Peyer's patch (tissue), 4 donors: ENCODE measurements around the gene GPC6. TPM values are rescaled to one million over a fixed set of nuclear protein-coding genes. Genes with fewer than 3 reads are reported as not detected.

Experiments
- DNase-seq, 3 donors: peaks; one replicate each; pipeline ENCODE4 v3.0.0-alpha.2; 2017 to 2019
- H3K27ac ChIP-seq, 4 donors: fragments of 200-600 bp; sonication (generic); one replicate each; pipeline ENCODE4 v1.5.1; 2016 to 2019
- H3K27me3 ChIP-seq, 2 donors: fragments of 200-600 bp; sonication (generic); one replicate each; pipeline ENCODE4 v1.5.1; 2019
- H3K36me3 ChIP-seq, 3 donors: fragments of 200-600 bp; sonication (generic); one replicate each; pipeline ENCODE4 v1.5.1; 2016 to 2019
- H3K4me1 ChIP-seq, 4 donors: fragments of 200-600 bp; sonication (generic); one replicate each; pipeline ENCODE4 v1.5.1; 2016 to 2019
- H3K4me3 ChIP-seq, 4 donors: fragments of 200-600 bp; sonication (generic); 1 replicate in 3 of 4; 2 replicates in 1 of 4; pipeline ENCODE4 v1.5.1; 2016 to 2019; ENCODE audit warnings: mild to moderate bottlenecking in 1 of 4
- H3K9me3 ChIP-seq, 4 donors: fragments of 200-600 bp; sonication (generic); one replicate each; pipeline ENCODE4 v1.5.1; 2016 to 2019; ENCODE audit warnings: mild to moderate bottlenecking in 1 of 4
- POLR2A ChIP-seq, 2 donors: fragments of 450-650 bp; IDR thresholded peaks; one replicate each; pipeline ENCODE4 v1.5.1; 2017; ENCODE audit warnings: antibody characterized with exemption in 2 of 2, mild to moderate bottlenecking in 2 of 2, moderate library complexity in 2 of 2
- total RNA-seq, 4 donors: library from RNA; depleted of rRNA; stranded (reverse); fragments of >200 nt; gene quantifications; one replicate each; pipeline ENCODE4 v1.1.0, GENCODE V29; 2016
- TF ChIP-seq, protein P1 (sequence below), 6 experiments: fragments of 450-650 bp in 4 of 6; fragments of 200-600 bp in 2 of 6; sonication (generic) in 1 of 6; IDR thresholded peaks; one replicate each; pipeline ENCODE4 v1.5.1; 2017 to 2019; ENCODE audit warnings: antibody characterized with exemption in 6 of 6, mild to moderate bottlenecking in 3 of 6, moderate library complexity in 1 of 6

GPC6 gene
- total RNA-seq, 4 donors from 2014 or later, result 1.6 to 13.2 (median 2.6) TPM

- Histone ChIP-seq H3K9me3 (no peaks in the 10 kb centered on the region), H3K4me3 (no peak overlapping the region), H3K27me3 (no peaks in the 10 kb centered on the region), H3K27ac (no peak overlapping the region), H3K36me3 (no peaks in the 10 kb centered on the region), H3K4me1 (no peaks in the 10 kb centered on the region)
- DNase-seq, result no peak
- TF ChIP-seq POLR2A (IDR thresholded peaks at IDR 0.05), result no peak
- TF ChIP-seq, protein P1, sequence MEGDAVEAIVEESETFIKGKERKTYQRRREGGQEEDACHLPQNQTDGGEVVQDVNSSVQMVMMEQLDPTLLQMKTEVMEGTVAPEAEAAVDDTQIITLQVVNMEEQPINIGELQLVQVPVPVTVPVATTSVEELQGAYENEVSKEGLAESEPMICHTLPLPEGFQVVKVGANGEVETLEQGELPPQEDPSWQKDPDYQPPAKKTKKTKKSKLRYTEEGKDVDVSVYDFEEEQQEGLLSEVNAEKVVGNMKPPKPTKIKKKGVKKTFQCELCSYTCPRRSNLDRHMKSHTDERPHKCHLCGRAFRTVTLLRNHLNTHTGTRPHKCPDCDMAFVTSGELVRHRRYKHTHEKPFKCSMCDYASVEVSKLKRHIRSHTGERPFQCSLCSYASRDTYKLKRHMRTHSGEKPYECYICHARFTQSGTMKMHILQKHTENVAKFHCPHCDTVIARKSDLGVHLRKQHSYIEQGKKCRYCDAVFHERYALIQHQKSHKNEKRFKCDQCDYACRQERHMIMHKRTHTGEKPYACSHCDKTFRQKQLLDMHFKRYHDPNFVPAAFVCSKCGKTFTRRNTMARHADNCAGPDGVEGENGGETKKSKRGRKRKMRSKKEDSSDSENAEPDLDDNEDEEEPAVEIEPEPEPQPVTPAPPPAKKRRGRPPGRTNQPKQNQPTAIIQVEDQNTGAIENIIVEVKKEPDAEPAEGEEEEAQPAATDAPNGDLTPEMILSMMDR (IDR thresholded peaks at IDR 0.05), result no peak
Observed at GRCh38 chr13:93455861-93456260, 229.3 kb downstream of the GPC6 start.

GRCh38 chr13:93460005-93460404 lies 233.4 kb downstream of the GPC6 start:
- no peaks in the 10 kb centered on the region for H3K36me3 ChIP-seq
- H3K27me3 ChIP-seq, result no peaks in the 10 kb centered on the region
- no peak overlapping the region for H3K4me3 ChIP-seq
- no peak overlapping the region for H3K27ac ChIP-seq
- no peaks in the 10 kb centered on the region for H3K4me1 ChIP-seq
- H3K9me3 ChIP-seq, result no peaks in the 10 kb centered on the region
- TF ChIP-seq POLR2A (IDR thresholded peaks at IDR 0.05), result no peak
- TF ChIP-seq, protein P1 (IDR thresholded peaks at IDR 0.05), result no peak
- DNase-seq, result no peak

DNA sequence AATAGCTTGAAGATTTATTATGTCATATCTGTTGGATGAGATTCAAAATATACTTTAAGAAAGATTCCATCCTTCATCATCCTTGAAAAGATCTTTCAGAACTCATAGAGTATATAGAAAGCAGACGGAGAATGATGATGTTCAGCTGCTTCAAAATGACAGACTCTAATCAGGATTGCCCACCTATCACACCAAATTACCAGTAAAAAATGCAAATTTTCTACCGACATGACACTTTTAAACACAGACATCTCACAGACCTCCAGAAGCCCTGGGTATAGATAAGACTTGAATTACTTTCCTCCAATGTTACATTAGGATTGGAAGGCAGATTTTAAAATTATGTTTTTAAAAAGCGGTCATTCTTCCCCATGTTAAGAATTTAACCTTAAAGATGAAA lies 235.5 kb downstream of the GPC6 start:
- no peaks in the 10 kb centered on the region for H3K9me3 ChIP-seq
- H3K36me3 ChIP-seq, result no peaks in the 10 kb centered on the region
- no peaks in the 10 kb centered on the region for H3K27me3 ChIP-seq
- no peaks in the 10 kb centered on the region for H3K4me1 ChIP-seq
- no peak overlapping the region for H3K4me3 ChIP-seq
- TF ChIP-seq, protein P1 (IDR thresholded peaks at IDR 0.05), result no peak
- TF ChIP-seq POLR2A (IDR thresholded peaks at IDR 0.05), result no peak
- DNase-seq, result no peak
- H3K27ac ChIP-seq, result no peak overlapping the region

DNA sequence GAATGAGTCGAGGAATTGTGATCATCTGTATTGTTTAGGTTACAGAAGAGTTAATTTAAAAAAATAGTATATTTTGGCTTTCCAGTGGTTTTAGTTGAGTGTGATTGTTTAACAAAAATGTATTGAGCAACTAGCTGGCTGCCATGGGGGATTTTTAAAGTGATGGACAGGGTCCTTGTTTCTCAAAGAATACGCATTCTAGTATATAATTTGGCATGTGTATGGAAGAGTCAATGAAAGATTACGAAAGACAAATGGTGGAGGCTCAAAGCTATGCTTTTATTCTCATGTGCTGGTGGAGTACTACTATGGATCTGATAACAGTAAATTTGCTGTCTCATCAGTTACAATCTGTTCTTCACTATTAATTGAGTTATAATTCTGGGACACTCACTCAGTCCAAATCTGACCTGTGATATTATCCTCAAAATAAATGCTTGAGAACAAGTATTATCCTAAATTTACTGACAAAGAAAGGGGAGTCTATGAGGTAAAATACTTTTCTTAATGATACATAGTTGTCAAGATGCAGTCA lies 240.0 kb downstream of the GPC6 start:
- Histone ChIP-seq H3K27ac (no peak overlapping the region), H3K36me3 (no peaks in the 10 kb centered on the region)
- TF ChIP-seq POLR2A (IDR thresholded peaks at IDR 0.05), result no peak

DNA sequence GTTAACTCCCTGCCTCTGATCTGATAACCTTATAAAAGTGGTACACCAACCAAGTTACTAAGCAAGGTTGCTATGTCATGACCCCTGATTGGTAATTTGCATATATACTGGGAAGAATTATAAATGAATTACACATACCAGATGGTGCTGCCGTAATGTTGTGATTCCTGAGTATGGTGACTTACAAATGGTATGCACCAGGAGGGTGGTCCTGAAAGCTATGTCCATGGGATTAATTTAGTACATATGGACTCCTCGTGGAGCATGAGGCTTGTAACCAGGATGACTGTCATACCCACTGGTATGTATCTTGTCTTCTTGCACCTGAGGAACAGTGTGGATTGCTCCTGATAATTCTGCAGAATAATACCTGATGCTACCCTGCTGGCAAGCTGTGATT lies 240.6 kb downstream of the GPC6 start:
- Histone ChIP-seq H3K4me3 (no peak overlapping the region), H3K27ac (no peak overlapping the region), H3K9me3 (no peaks in the 10 kb centered on the region), H3K36me3 (no peaks in the 10 kb centered on the region), H3K4me1 (no peaks in the 10 kb centered on the region), H3K27me3 (no peaks in the 10 kb centered on the region)
- TF ChIP-seq, protein P1 (IDR thresholded peaks at IDR 0.05), result no peak
- TF ChIP-seq POLR2A (IDR thresholded peaks at IDR 0.05), result no peak
- no peak for DNase-seq

More for the DNA sequence above, 240.0 kb downstream of the GPC6 start:
- DNase-seq, result no peak
- Histone ChIP-seq H3K4me1 (no peaks in the 10 kb centered on the region), H3K4me3 (no peak overlapping the region), H3K27me3 (no peaks in the 10 kb centered on the region), H3K9me3 (no peaks in the 10 kb centered on the region)

DNA sequence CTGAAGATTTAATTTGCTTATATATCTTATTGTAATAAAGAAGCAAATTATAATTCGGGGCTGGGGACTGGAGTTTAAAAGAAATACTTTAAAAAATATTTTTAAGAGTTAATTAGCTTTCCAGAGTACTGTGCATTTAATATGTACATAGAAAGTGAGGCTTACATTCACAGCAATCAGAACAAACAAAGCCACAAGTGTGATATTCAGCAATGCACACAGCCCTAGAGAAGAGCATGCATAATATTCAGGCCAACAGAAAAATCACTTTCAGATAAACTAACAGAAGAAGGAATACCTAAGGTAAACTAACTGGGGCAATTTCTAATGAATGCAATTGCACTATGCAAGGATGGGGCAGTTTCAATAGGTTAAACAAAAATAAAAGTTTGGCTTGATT lies 241.8 kb downstream of the GPC6 start:
- no peak overlapping the region for H3K4me3 ChIP-seq

More for the DNA sequence above, 241.8 kb downstream of the GPC6 start:
- TF ChIP-seq, protein P1 (IDR thresholded peaks at IDR 0.05), result no peak
- no peak for TF ChIP-seq POLR2A (IDR thresholded peaks at IDR 0.05)
- Histone ChIP-seq H3K36me3 (no peaks in the 10 kb centered on the region), H3K27me3 (no peaks in the 10 kb centered on the region), H3K4me1 (no peaks in the 10 kb centered on the region), H3K27ac (no peak overlapping the region), H3K9me3 (no peaks in the 10 kb centered on the region)
- no peak for DNase-seq
